ENCODE results near the gene ACLY. TPM values are rescaled to one million over a fixed set of nuclear protein-coding genes. Genes with fewer than 3 reads are reported as not detected.
"Not testable (repeated sequence)": the region's sequence is repeated elsewhere in the genome, so short reads cannot be mapped to it uniquely, and the experiment has no call there.

Gene ACLY
- total RNA-seq, 6 experiments from 2014 or later, result 16.6 to 95.9 (median 33.6) TPM

GRCh38 chr17:41863074-41863848, 55.5 kb downstream of the ACLY start:
- H3K27ac ChIP-seq, result no peak overlapping the region
- H3K9me3 ChIP-seq, result no peaks in the 10 kb centered on the region
- no peaks in the 10 kb centered on the region for H3K27me3 ChIP-seq
- ATAC-seq, result no peak
- no peak for DNase-seq
- peak overlapping the region in 2 of 3 donors; percentile 74 to 100 for H3K4me3 ChIP-seq
- intact Hi-C loops (cut with DNase I), result no loop called here
- TF ChIP-seq POLR2A (IDR thresholded peaks at IDR 0.05) (no peak), CTCF (IDR thresholded peaks at IDR 0.05) (no peak)
- WGBS (ENCODE audit: insufficient coverage, low coverage, low lambda C conversion rate, missing lambda C conversion rate), result 57% methylated on average over 13 of the region's 18 CpGs
- peaks cover 0 to 27% (median 5%) of the 10 kb centered on the region in 4 donors for H3K4me1 ChIP-seq
- H3K36me3 ChIP-seq, result peaks cover 0 to 7% (median 0%) of the 10 kb centered on the region in 4 donors

- intact Hi-C loops (cut with DNase I), result no loop called here
- DNase-seq, result no peak
- H3K9me3 ChIP-seq, result no peaks in the 10 kb centered on the region
- 81% methylated on average over 2 of the region's 3 CpGs for WGBS (ENCODE audit: insufficient coverage, low coverage, low lambda C conversion rate, missing lambda C conversion rate)
- TF ChIP-seq POLR2A (IDR thresholded peaks at IDR 0.05) (no peak), CTCF (IDR thresholded peaks at IDR 0.05) (no peak)
- no peak for ATAC-seq
- peaks cover 0 to 23% (median 5%) of the 10 kb centered on the region in 4 donors for H3K4me1 ChIP-seq
- H3K27me3 ChIP-seq, result no peaks in the 10 kb centered on the region
- H3K4me3 ChIP-seq, result no peak overlapping the region
- H3K27ac ChIP-seq, result no peak overlapping the region
- no peaks in the 10 kb centered on the region for H3K36me3 ChIP-seq
Measured at GRCh38 chr17:41860254-41860931, 58.4 kb downstream of the ACLY start.

- H3K27ac ChIP-seq; DNase-seq; intact Hi-C loops (cut with DNase I); H3K27me3 ChIP-seq; H3K9me3 ChIP-seq; H3K4me1 ChIP-seq; H3K4me3 ChIP-seq; ATAC-seq: not testable (repeated sequence)
- WGBS (ENCODE audit: insufficient coverage, low coverage, low lambda C conversion rate, missing lambda C conversion rate), result 100% methylated on average over 3 of the region's 14 CpGs
- H3K36me3 ChIP-seq, result peaks cover 0 to 23% (median 4%) of the 10 kb centered on the region in 4 donors
Measured at GRCh38 chr17:41851382-41851781, 67.4 kb downstream of the ACLY start.

- H3K27ac ChIP-seq, result no peak overlapping the region
- no peaks in the 10 kb centered on the region for H3K27me3 ChIP-seq
- H3K4me1 ChIP-seq, result no peaks in the 10 kb centered on the region
- DNase-seq (no peak), ATAC-seq (no peak)
- TF ChIP-seq POLR2A (IDR thresholded peaks at IDR 0.05) (no peak), CTCF (IDR thresholded peaks at IDR 0.05) (no peak)
- H3K9me3 ChIP-seq, result no peaks in the 10 kb centered on the region
- H3K4me3 ChIP-seq, result no peak overlapping the region
- peaks cover 0 to 14% (median 4%) of the 10 kb centered on the region in 4 donors for H3K36me3 ChIP-seq
- WGBS (ENCODE audit: insufficient coverage, low coverage, low lambda C conversion rate, missing lambda C conversion rate), result 79% methylated on average over 4 of the region's 4 CpGs
- intact Hi-C loops (cut with DNase I), result no loop called here
Measured at GRCh38 chr17:41849251-41849990, 69.3 kb downstream of the ACLY start.
